ENCODE measurements around the gene TMEM256.

DNA sequence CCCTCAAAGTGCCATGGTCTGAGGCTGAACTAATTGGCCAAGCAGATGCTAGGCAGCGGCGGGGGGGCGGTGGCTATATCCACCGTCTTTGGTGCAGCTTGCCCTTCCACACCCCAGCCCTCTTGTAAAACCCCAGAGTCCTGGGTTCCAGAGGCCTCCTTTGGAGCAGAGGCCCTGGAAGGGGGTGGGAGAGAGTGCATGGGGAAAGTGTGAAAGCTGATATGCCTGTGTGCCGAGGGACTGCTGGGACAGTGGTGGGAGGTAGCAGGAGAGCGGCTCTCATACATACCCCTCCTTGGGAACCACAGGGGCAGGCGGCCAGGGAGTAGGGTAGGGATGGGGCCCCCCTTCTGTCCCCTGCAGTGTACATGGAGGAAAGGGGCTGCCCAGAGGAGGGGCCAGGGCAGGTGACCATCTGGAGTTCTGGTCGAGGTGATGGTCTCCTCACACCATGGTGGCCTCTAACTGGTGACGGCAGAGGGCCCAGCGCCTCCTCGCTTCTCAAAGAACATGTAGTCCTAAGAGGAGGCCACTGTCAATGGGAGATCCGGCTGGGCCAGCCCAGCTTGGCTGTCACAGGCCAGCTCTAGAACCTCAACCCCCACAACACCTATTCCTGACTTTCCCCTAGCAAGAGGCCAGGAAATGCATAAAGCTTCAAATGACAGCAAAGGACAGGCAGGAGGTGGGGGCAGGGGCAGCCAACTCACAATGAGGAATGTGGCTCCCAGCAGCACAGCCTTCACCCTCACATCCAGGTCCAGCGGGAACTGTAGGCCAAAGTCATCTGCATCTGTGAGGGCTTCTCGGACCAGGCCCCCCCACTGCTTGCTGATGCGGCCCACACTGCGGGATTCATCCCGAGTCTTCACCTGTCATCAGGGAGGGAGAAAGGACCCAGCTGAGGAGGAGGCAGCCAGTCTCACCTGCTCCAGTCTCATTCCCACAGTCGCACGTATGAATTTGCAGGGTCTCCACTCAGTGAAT, 13.7 kb downstream of the TMEM256 start:
- TF ChIP-seq, protein P1, sequence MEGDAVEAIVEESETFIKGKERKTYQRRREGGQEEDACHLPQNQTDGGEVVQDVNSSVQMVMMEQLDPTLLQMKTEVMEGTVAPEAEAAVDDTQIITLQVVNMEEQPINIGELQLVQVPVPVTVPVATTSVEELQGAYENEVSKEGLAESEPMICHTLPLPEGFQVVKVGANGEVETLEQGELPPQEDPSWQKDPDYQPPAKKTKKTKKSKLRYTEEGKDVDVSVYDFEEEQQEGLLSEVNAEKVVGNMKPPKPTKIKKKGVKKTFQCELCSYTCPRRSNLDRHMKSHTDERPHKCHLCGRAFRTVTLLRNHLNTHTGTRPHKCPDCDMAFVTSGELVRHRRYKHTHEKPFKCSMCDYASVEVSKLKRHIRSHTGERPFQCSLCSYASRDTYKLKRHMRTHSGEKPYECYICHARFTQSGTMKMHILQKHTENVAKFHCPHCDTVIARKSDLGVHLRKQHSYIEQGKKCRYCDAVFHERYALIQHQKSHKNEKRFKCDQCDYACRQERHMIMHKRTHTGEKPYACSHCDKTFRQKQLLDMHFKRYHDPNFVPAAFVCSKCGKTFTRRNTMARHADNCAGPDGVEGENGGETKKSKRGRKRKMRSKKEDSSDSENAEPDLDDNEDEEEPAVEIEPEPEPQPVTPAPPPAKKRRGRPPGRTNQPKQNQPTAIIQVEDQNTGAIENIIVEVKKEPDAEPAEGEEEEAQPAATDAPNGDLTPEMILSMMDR (IDR thresholded peaks at IDR 0.05), result no peak
- no peak for TF ChIP-seq EP300 (IDR thresholded peaks at IDR 0.05)
